Activated CD4-positive, alpha-beta T cell treated with anti-CD3 and anti-CD28 coated beads, Interleukin-2, amount 50 U/mL, for 48 hours (primary cell): ENCODE data around the gene MXD4.
"Not testable (repeated sequence)": the region's sequence is repeated elsewhere in the genome, so short reads cannot be mapped to it uniquely, and the experiment has no call there.

Experiments used
- DNase-seq, 2 experiments: peaks; one replicate each; pipeline ENCODE4 v3.0.0-alpha.2; 2020

MXD4 gene

DNA sequence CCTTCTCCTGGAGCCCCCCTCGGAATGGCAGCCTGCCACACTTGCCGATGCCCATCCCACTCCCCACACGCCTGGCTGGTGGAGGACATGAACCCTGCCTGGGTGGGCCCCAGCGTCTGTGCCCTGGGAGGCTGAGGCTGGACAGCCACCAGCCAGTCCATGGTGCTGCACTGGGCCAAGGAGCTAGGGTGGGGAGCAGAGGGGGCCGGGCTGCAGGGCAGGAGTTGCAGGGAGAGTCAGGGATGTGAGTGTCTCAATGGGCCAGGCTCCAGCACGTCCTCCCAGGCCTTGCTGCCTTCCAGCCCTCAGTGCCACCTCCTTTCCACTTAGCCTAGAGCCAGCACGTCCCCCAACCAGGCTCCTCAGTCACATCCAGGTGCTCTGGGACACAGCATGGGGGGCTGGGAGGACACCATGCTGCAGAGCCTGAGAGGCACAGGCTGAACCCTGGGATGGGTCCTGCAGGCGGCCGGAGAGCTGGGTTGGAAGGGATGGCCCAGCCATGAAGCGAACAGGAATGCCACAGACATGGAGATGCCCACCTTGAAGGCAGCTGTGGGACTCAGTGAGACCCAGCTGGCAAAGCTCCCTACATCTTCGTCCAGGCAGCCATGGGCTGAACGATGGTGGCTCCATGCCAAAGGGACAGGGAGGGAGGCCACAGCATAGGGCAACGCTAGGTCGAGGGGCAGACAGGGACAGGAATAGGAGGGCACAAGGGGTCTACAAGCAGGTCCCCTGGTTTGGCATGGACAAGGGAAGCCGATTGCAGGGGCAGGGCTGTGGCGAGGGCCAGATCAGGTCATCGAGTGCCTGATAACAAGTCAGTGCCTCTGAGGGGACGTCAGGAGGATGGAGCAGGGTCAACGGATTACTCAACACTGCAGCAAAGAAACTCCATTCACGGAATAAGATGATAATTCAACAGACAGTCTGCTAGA, 30.1 kb upstream of the MXD4 start:
- no peak for DNase-seq

DNA sequence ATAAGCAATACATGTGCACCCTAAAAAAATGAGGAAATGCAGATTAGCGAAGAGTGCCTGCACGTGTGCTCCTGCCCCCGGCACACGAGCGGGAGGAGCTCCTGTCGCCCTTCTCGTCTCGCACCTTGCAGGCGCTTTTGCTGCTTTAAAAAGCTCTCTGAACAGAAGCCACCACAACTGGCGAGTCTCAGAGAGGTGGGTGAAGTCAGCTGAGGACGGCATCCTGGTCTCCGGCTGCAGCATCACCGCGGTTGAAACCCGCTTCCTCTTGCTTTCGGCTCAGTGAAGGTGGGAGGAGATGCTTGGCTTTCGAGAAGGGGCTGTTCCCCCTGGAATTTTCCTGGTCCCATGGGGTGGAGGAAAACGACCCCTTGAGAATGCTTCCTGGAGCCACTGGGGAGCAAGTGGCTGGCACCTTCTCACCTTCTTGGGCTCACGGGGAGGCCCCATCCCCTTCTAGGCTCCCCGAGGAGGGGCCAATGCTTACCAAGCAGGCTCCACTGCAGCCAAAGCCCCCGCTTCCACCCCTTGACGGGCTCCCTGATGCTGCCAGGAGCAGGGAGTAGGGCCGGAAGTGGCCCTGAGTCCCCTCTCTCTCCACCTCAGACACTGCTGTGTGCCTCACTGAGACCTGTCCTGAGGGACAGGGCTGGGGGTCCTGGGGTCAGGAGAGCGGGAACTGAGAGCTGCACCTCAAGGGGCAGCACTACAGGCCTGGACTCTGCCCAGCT, 29.2 kb upstream of the MXD4 start:
- peak; percentile 58 to 63 for DNase-seq

DNA sequence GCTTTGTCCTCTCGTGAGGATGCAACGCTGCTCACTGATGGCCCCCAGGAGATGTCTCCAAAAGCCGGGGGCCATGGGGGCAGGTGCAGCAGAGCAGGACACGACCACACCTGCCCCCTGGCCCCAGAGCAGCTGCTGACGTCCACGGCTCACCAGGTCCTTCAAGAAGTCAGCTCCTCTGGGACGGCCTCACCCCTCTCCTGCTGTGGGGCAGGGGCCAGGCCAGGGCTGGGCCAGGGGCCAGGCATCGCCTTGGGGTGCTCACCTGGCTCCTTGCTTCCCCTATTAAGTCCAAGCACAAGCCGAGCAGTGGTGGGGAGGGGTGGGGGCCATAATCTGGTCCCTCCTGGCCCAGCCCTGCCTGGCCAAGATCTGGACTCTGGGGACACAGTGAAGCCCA, 28.6 kb upstream of the MXD4 start:
- DNase-seq = no peak

DNA sequence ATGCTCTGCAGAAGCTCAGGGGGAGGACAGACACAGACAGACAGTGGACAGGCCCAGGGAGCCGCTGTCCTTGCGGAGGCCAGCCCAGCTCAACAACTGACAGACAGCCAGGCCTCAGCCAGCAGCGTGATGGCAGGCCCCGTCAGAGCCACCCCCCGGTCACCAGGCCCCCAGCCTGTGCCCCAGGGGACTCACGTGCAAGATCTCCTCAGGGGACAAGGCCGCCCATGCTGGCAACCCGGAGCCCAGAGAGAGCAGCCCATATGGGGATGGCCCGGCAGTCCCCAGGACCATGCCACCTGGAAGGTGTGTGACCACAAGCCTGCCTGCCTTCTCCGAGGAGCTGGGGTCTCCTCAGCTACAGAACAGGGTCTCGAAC, 28.0 kb upstream of the MXD4 start:
- no peak for DNase-seq

DNA sequence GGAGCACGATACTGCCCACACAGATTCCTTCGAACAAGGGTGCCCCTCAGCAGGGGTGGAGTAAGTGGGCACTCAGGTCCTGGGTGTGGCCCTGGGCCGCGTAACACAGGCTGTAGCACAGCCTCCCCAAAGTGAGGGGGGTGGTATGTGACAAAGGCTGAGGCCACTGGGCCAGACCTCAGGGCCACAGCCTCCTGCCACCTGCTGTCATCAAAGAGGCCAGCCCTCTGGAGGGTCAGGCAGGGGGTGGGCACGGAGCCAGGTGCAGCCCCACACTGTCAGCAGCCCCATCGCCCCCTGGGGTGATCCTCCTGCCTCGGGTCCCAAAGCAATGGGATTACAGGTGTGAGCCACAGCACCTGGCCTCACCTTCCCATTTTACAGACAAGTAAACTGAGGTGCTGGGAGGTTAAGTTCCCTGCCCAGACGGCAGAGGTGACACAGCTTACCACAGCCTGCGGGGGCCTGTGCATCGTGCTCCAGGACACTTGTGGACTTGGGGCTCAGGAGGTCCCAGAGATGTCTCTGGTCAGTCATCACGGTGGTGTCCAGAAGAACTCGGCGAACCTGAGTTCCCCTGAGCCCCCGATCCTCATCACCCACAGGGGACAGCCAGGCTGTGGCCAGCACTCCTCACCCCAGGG, 27.5 kb upstream of the MXD4 start:
- no peak for DNase-seq

DNA sequence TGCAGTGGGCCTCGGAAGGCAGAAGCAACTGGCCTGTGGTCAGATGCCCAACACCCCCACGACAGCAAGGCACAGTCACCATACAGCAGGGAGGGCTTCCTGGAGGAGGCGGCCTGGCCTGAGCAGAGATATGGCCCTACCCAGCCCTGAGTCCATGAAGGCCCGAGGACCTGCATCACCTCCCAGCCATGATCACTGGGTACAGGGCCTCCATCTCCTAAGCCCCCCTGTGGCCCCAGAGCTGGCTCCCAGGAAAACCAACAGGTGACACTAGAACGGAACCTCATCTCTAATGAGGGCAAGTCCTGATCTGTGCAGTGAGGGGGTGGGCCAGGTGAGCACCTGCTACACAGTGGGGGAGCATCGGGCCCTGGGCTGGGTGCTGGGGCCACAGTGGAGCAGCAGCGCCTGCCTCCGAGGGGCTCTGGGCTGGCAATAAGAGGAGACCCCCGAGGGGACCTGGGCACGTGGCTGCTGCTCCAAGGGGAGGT, 26.2 kb upstream of the MXD4 start:
- DNase-seq = no peak

DNA sequence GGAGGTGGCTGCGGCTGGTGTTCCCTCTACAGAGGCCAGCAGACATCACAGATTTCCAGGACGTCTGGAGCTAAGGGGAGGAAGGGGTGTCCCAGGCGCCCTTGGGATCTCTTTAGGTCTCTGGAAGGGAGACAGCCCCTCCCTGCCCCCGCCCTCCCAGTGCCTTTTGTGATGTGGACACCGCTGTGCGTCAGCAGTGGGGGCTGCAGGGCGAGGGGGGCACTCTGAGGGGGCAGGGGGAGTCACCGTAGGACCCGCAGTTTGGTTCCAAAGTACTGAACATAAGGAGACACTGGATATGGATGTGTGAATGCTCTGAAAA, 25.6 kb upstream of the MXD4 start:
- no peak for DNase-seq

DNA sequence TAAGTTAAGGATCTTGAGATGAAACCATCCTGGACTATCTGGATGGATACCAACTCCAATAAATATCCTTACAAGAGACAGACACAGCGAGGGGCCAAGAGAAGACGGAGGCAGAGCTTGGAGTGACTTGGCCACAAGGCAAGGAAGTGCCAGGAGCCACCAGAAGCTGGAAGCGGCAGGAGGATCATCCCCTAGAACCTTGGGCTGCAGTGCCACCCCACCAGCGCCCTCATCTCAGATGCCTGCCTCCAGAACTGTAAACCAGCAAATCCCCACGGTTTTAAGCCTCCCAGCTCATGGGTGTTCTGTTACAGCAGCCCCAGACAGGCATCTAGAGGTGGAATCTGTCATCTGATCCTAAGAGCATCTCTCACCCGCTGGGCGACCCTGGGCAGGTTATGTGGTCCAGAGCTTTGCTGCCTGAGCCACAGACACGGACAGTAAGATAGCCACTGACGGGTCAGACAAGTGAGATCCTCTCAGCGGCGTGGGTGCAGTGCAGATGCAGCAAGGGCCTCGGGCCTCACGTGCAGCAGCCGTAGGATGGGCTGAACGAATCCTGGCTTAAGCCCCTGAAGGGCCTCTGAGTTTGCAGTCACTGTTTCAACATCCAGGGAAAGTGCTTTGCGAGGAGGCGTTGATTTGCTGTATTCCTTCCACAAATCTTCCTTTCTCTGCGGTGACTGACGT, 25.1 kb upstream of the MXD4 start:
- DNase-seq = no peak

DNA sequence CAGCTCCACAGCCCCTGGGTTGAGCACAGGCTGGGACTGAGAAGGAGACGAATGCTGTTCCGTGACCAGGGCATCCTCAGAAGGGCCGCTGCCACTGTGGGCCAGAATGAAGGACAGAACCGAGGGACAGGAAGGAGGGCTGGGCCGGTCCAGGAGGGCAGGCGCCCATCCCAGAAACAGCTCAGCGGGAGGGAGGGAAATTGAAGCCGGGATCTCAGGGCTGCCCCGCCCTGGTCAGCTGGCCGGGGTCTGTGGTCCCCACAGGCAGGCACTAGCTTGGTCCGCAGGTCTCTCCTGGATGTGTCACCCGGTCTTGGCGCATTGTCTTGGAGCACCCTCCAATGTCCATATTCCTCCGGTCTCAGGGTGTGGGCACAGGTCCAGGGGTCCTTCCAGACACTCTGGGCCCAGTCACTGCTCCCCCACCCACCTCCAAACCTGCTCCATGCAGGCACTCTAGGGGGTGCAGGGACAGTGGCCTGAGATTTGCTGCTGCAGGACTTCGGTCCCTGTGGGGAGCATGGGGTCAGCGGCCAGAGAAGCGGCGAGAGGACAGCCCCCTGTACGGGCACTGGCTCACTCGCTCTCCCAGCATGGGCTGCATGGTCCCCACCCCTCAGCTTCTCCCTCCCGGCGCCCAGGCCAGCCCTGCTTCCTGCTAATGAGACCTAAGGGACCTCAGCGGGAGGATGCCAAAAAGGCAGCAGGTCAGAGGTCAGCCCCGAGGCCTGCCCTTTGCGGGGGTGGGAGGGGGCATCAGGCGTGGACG, 23.9 kb upstream of the MXD4 start:
- no peak for DNase-seq

DNA sequence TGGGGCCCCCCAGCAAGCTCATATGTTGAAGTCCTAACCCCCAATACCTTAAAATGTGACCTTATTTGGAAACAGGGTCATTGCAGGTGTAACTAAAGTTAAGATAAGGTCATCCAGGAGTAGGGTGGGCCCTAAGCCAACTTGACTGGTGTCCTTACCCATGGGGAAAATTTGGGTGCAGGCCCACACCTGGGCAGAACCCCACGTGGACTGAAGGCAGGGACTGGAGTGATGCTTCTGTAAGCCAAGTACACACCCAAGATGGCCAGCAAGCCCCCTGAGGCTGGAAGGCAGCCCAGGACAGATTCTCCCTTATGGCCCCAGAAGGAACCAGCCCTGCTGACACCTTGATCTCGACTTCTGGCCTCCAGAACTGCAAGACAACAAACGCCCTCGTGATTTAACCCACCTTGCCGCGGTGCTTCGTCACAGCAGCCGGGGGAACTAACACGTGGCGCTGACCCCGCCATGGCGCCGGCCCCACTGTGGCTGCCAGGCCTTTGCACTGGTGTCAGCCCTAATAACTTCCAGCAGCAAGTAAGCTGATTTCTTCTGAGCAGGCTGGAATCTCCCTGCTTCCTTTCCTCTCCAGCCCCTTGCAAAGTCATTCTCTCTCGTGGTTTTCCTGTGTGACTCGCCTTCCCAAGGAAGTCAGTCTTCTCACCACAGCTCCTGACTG, 23.2 kb upstream of the MXD4 start:
- DNase-seq = no peak

DNA sequence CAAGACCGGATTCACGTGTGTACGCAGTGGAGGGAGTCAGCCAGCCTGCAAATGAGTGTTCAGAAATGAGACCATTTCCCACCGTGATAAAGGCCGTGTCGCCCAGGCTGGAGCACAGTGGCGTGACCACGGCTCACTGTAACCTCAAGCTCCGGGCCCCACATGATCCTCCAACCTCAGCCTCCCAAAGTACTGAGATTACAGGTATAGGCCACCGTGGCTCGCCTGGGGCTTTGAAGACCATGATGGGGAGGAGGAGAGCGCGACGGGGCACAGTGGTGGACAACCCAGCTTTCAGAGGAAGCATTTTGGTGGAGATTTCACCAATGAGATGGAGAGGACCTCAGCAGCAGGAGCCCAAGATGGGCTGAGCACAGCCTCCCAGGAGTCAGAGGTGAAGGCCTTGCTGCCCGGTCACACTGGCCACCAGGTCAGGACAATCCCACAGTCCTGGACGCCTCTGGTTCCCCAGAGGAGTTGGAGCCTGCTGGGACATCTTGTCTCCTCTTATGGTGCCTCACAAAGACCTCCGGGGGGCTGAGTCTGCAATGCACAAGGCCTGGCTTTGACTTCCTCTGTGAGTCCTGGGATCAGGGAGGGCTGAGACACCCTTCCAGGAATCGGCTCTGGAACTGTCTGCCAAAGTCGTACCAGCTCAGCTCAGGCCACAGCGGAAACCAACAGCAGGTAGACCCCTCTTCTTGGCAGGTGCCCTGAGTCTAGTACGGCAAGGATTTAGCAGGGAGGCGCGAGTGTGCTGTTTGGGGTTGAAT, 22.4 kb upstream of the MXD4 start:
- no peak for DNase-seq

DNA sequence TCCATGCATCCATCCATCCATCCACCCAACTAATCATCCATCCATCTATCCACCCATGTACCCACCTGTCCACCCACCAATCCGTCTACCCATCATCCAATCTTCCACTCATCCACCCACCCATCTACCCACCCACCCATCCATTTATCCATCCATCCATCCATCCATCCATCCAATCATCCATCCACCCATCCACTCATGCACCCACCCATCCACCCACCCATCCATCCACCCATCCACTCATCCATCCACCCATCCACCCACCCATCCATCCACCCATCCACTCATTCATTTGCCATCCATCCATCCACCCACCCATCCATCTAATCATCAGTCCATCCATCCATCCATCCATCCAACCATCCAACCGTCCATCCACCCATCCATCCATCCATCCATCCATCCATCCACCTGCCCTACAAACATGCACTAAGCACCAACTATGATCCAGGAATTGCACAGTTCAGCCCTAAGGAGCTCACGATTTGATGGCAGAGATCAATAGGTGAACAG, 21.3 kb upstream of the MXD4 start:
- DNase-seq = no peak

DNA sequence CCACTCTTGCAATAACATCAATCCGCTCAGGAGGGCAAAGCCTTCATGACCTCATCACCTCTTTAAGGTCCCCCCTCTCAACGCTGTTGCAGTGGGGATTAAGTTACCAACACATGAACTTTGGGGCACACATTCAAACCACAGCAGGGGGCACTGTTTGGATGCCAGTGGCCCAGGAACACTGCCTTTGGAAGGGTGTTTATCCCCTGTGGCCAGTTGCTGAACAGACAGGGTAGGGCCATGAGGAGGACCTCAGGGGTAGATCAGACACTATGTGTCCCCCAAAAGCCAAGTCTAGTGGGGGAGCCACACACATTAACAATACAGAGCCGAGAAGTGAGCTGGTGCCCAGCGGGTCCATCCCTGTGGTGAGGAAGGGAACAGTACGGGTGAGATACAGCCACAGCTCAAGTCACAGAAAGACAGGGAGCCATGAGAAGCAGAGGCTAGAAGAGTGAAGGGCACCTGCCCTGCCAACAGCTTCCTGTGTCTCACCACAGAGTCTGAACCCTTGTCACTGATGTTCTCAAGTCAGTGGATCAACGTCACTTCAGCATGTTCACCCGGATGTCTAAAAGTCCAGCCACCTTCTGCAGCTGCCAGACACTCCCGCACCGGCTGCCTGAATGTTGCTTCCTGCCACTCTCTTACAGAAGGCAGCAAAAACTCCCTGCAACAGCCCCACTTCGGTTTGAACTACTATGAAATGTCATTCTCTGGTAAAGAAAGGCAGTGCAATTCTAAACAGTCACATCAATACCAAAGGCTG, 19.9 kb upstream of the MXD4 start:
- DNase-seq = peak; percentile 43 to 60

DNA sequence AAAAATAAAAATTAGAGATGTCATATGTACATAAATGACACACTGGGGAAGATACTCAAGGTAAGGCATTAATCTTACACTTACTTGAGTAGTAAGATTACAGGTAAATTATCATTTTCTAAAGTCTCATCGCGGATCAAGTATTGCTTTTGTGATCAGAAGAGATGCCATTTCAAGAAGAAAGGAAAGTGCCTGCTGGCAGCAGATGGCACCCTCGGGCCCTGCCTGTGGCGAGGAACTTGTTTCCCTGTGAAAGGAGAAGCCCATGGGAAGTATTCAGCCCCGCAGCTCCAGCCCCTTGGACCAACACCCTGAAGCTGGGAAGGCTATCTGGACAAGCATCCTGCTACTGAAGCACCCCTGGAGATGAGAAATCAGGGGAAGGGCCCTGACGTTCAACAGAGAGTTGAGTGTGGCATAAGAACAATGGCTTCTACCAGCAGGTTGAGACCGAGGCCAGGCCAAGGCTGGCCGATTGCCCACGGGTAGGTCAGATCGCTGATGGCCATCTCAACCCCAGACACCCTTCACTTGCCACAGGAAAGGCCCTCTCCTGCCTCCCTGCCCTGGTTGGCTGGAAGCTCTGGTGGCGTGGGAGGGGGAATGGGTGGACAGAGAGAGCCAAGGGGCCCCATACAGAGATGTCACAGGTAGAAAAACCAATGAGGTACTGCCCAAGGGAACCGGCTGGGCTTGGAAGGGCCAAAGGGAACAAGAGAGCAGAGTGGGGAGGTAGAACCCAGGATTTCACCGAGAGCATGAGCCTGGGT, 18.8 kb upstream of the MXD4 start:
- DNase-seq = no peak

DNA sequence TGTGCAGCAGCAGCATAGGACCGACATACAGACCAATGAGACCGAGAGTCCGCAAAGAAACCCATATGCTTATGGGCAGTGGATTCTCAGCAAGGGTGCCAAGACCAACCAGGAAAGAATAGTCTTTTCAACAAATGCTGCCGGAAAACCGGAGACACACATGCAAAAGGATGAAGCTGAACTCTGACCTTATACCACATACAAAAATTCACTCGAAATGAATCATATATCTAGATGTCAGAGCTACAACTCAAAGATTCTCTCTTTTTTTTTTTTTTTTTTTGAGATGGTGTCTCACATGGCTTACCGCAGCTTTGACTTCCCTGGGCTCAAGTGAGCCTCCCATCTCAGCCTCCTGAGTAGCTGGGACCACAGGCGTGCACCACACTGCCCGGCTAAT, 16.0 kb upstream of the MXD4 start:
- DNase-seq = no peak

DNA sequence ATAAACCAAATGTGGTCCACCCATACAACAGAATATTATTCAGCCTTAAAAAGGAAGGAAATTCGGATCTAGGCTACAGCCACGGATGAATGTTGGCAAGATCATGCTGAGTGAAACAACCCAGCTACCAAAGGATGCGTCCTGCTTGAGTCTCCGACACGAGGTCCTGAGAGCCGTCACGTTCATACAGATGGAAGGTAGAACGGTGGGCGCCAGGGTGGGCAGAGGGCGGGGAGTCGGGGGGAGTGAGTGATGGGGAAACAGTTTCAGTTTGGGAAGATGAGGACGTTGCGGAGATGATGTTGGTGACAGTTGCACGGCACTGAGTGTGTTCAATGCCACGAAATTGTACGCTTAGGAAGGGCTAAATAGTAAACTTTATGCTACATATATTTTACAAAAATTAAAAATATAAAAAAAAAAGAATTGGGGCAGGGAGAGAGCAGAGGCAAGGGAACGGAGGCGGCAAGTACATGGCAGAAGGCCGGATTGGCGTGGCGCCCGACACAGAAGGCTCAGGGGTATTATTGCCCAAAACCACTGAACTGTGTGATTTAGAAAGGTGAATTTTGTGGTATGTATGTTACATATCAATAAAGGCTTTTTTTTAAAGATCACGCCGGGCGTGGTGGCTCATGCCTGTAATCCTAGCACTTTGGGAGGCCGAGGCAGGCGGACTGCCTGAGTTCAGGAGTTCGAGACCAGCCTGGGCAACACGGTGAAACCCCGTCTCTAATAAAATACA, 14.8 kb upstream of the MXD4 start:
- DNase-seq = no peak

DNA sequence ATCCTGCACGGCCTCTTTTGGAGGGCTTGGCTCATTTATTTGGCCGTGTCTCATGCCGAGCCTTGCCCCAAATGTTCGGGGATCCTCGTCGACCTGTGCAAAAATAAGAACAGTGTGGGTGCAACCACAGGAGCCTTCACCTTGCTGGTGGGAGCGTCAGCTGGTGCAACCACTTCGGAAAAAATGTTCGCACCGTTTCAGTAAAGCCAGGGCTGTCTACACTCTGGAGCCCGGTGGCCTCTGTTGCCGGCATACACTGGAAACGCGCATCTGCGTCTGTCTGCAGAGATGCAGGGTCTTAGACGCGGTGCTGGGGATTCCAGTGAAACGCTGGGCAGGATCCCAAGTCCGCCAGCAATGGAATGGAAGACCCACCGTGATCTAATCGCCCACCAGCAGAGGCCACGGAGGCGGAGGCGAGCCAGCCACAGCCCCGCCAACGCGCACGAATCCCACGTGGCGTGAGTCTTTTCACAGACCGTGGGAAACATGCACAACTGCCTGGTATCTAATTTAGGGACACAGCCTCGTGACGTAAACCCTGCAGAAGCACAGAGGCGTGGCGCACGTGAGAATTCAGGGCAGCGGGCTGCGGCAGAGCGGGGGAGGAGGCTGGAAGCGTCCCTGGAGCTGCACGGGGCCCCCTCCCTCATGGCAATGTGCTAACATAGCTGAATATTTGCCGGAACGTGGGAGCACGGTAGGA, 13.8 kb upstream of the MXD4 start:
- DNase-seq = no peak

DNA sequence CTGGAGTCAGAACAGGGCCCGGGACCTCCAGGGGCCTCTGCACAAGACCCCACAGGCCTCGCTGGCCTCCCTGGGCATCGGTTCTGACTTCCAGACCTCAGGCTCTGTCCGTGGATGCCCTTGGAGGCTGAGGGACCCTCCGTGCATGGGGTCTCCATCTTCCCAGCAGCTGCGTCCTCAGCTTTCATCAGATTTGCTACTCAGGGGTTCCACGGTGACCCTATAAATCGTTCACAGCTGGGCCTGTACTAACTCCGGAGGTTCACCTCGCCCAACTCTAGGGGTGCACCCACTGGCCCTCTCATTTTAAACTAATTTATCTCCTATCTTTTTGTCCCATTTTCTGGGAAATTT, 13.1 kb upstream of the MXD4 start:
- not testable (repeated sequence) for DNase-seq
